Tibial nerve (tissue), 4 donors: Measurements from ENCODE around the gene HPRT1. TPM values are rescaled to one million over a fixed set of nuclear protein-coding genes. Genes with fewer than 3 reads are reported as not detected.

Experiments
- DNase-seq, 2 donors: peaks; one replicate each; pipeline ENCODE4 v3.0.0-alpha.2; 2019; ENCODE audit warnings: low spot score in 2 of 2
- H3K27ac ChIP-seq, 4 donors: fragments of 200-600 bp; sonication (generic) in 3 of 4; one replicate each; pipeline ENCODE4 v1.5.1; 2017 to 2019; ENCODE audit warnings: mild to moderate bottlenecking in 1 of 4
- H3K27me3 ChIP-seq, 2 donors: fragments of 200-600 bp; sonication (generic) in 1 of 2; one replicate each; pipeline versions ENCODE4 v1.5.1 to v1.6.0; 2017 to 2019
- H3K36me3 ChIP-seq, 3 donors: fragments of 200-600 bp; sonication (generic); one replicate each; pipeline ENCODE4 v1.5.1; 2018 to 2019
- H3K4me1 ChIP-seq, 4 donors: fragments of 200-600 bp; sonication (generic) in 3 of 4; one replicate each; pipeline ENCODE4 v1.5.1; 2017 to 2019
- H3K4me3 ChIP-seq, 4 donors: fragments of 200-600 bp; sonication (generic) in 3 of 4; one replicate each; pipeline ENCODE4 v1.5.1; 2017 to 2019; ENCODE audit warnings: mild to moderate bottlenecking in 1 of 4, moderate library complexity in 1 of 4
- H3K9me3 ChIP-seq, 4 donors: fragments of 200-600 bp; sonication (generic) in 3 of 4; one replicate each; pipeline ENCODE4 v1.5.1; 2017 to 2019
- CTCF ChIP-seq, 5 experiments: fragments of 200-600 bp in 3 of 5; fragments of 450-650 bp in 2 of 5; sonication (generic) in 3 of 5; IDR thresholded peaks; one replicate each; pipeline ENCODE4 v1.5.1; 2016 to 2019; ENCODE audit warnings: antibody characterized with exemption in 5 of 5, mild to moderate bottlenecking in 3 of 5, moderate library complexity in 2 of 5
- EP300 ChIP-seq, 2 donors: sonication (generic); formaldehyde crosslinking; IDR thresholded peaks; one replicate each; pipeline ENCODE4 v1.6.1; 2017; ENCODE audit warnings: antibody characterized with exemption in 2 of 2, mild to moderate bottlenecking in 1 of 2
- POLR2A ChIP-seq, 2 donors: fragments of 450-650 bp; IDR thresholded peaks; one replicate each; pipeline ENCODE4 v1.6.1; 2017; ENCODE audit warnings: antibody characterized with exemption in 2 of 2, mild to moderate bottlenecking in 2 of 2, moderate library complexity in 2 of 2
- WGBS, 2 donors: methylation state at CpG; one replicate each; pipeline ENCODE4 v1.1.5; 2018; 5-methylcytosine and 5-hydroxymethylcytosine counted together
- small RNA-seq: library from RNA; depleted of rRNA; stranded (forward); fragments of <200 nt; gene quantifications from one replicate; pipeline ENCODE3, GENCODE V24; 2016
- total RNA-seq, 4 donors: library from RNA; depleted of rRNA; stranded (reverse); fragments of >200 nt; gene quantifications; one replicate each; pipeline ENCODE4 v1.1.0, GENCODE V29; 2016

The HPRT1 gene
- total RNA-seq, 4 donors from 2014 or later = 4.1 to 35.6 (median 9.7) TPM

- no peak for DNase-seq
- no peaks in the 10 kb centered on the region for H3K9me3 ChIP-seq
- peak overlapping the region in 3 of 4 donors; percentile 19 to 78 (median 49) for H3K27ac ChIP-seq
- H3K36me3 ChIP-seq = no peaks in the 10 kb centered on the region
- peak overlapping the region; percentile 20 to 62 (median 38) for H3K4me3 ChIP-seq
- H3K27me3 ChIP-seq = peaks cover 0 to 90% of the 10 kb centered on the region in 2 donors
- 1 to 31% methylated on average over 33 of the region's 33 CpGs for WGBS, 2 donors
- peaks cover 0 to 32% (median 0%) of the 10 kb centered on the region in 4 donors for H3K4me1 ChIP-seq
- peak in 1 of 2 donors; percentile 51 for TF ChIP-seq EP300 (IDR thresholded peaks at IDR 0.05)
- no peak for TF ChIP-seq POLR2A (IDR thresholded peaks at IDR 0.05)
- no peak for TF ChIP-seq CTCF (IDR thresholded peaks at IDR 0.05)
Observed at GRCh38 chrX:134548257-134549201, 88.6 kb downstream of the HPRT1 start.

Small RNAs within 50 kb of the gene (small RNA-seq; reads per million reads assigned to genes)
- gene AC004383.1 = not detected
- not detected for gene MIR450A1
- not detected for gene MIR450A2
- gene MIR450B = not detected
- not detected for gene MIR503
- gene MIR542 = 0.47 reads per million

Other genes starting within 250 kb of the HPRT1 start
- 1 to 10 TPM in 2 of 4 donors, not detected in 2; 2.1 to 4.2 TPM for gene CCDC160, start 223.0 kb upstream of the HPRT1 start, total RNA-seq
- gene PHF6, start 86.9 kb upstream of the HPRT1 start, total RNA-seq = 10 to 100 TPM; 10.2 to 16.6 (median 14.0) TPM
- gene PLAC1, start 198.3 kb downstream of the HPRT1 start, total RNA-seq = not detected